Measurements from ENCODE around the gene PEX26. TPM values are rescaled to one million over a fixed set of nuclear protein-coding genes. Genes with fewer than 3 reads are reported as not detected.

PEX26 gene
- total and polyA plus RNA-seq, 2 experiments from 2014 or later: 4.0 to 48.9 TPM

- no peak for TF ChIP-seq REST (IDR thresholded peaks at IDR 0.05; ENCODE audit: unreplicated experiment)
- TF ChIP-seq CTCF (conservative IDR thresholded peaks at IDR 0.05; ENCODE audit: low read depth in 2 of 2): no peak
- no peak for TF ChIP-seq EZH2 (IDR thresholded peaks at IDR 0.05; ENCODE audit: low read depth, unreplicated experiment)
Observed at GRCh38 chr22:18130018-18130417, 52.2 kb downstream of the PEX26 start (continued).

- no peak for TF ChIP-seq CTCF (conservative IDR thresholded peaks at IDR 0.05; ENCODE audit: low read depth in 2 of 2)
- no peak for TF ChIP-seq ZNF462 (CRISPR knock-in tag; IDR thresholded peaks at IDR 0.05)
- no peak for TF ChIP-seq EZH2phosphoT487 (IDR thresholded peaks at IDR 0.05; ENCODE audit: unreplicated experiment)
- no peak for TF ChIP-seq JUNB (IDR thresholded peaks at IDR 0.05; ENCODE audit: unreplicated experiment)
- no peak for TF ChIP-seq NANOG (IDR thresholded peaks at IDR 0.05; ENCODE audit: borderline replicate concordance)
- TF ChIP-seq ZNF331 (CRISPR knock-in tag; IDR thresholded peaks at IDR 0.05; ENCODE audit: low read depth): no peak
- Mint-ChIP-seq H3K36me3 (ENCODE audit: low read depth) (peaks cover 6% of the 10 kb centered on the region), H3K9me3 (no peaks in the 10 kb centered on the region), H3K27me3 (ENCODE audit: insufficient read depth, low read depth, poor library complexity) (peaks cover 4% of the 10 kb centered on the region), H3K4me3 (no peak overlapping the region), H3K4me1 (peaks cover 13% of the 10 kb centered on the region), H3K27ac (no peak overlapping the region)
- Histone ChIP-seq H3K9me2 (ENCODE audit: insufficient read depth) (0 out of 2 replicates have a peak, but pooled peaks cover 3% of the 10 kb centered on the region), H3K4me1 (ENCODE audit: insufficient read depth) (peaks cover 4% of the 10 kb centered on the region; the same call in 1 of the 2 replicates), H3K4me2 (no peak overlapping the region), H3K79me2 (replicated peaks; ENCODE audit: insufficient read depth) (no peaks in the 10 kb centered on the region), H3F3A (replicated peaks; ENCODE audit: low read depth) (no peaks in the 10 kb centered on the region), H3K27me3 (ENCODE audit: insufficient read depth) (no peaks in the 10 kb centered on the region), H3K27ac (ENCODE audit: low read depth) (no peak overlapping the region), H4K20me1 (replicated peaks; ENCODE audit: insufficient read depth) (no peaks in the 10 kb centered on the region), H3K36me3 (ENCODE audit: insufficient read depth) (no peaks in the 10 kb centered on the region), H3K4me3 (no peak overlapping the region), H2AFZ (no peak overlapping the region)
- ATAC-seq (no peak), DNase-seq (ENCODE audit: low spot score) (no peak)
Observed at GRCh38 chr22:18130699-18131429, 53.1 kb downstream of the PEX26 start.

Measured in GM23338 (cell line).